ENCODE data around the gene TNFRSF1A.
A peak's percentile ranks its signal among the peaks of the same experiment; 100 is the strongest.

The TNFRSF1A gene

DNA sequence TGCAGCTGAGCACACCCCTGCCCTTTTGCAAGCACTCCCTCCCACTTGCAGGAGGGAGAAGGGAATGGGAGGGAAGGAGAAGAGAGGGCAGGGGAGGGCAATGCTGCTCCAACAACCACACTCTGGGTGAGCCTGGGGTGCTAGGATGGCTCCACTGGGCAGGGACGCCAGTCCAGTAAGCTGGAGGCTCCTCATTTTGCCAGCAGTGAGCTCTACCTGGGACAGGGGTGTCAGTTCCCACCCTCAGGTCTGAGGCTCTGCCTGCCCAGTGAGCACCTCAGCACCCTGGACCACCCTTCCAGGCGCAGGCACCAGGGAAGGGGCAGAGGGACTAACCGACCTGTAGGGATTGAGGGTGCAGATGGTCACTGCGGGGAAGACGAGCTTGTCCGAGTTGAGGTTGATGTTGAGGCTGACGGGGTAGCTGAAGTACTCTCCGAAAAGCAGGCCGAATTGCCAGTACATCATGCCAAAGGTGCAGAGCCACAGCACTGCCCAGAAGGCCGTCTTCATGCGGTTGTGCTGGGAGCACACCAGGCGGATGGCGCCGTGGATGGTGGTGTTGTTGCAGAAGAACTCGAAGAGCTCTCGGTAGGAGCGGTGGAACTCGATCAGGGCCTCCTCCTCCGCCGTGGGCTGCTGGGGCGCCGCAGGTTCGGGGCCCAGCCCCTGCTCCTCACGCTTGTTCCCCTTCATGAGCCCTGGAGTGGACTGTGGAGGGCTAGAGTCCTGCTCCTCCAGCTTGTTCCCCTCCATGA is 32.3 kb upstream of the TNFRSF1A start:
- DNase-seq: peak in 1 of 2 experiments; percentile 54

DNA sequence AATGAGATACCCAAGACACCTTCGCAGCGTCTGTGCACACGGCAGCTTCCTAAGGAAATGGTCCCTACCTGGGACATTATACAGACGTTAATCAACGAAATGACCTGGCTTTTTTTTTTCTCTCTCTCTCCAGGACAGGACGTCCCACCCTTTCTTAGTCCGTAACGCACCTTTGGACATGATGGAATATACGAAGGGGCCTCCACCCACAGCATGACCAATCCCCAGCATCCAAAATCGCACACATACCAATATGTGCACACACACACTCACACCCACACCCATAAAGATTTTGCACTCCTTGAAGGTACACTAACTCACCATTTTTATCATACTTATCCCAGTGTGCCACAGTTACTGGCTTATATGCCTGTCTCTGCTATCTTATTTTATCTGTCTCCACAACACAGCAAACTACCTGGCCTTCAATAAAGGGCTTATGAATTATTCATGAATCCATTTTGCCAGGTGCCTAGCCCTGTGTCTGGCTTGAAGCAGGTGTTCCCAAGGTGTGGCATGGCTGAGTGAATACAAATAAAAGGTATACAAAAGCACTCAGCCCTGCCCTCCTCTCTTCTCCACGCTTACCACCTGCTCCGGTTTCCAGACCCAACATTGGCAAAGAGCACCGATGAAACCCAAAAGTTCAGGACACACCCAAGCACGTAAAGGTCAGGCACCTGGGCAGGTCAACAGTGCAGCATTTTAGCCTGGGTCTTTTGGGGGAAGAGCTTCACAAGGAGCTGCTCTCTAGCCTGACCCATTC is 31.3 kb upstream of the TNFRSF1A start:
- peak; percentile 79 to 94 for DNase-seq

DNA sequence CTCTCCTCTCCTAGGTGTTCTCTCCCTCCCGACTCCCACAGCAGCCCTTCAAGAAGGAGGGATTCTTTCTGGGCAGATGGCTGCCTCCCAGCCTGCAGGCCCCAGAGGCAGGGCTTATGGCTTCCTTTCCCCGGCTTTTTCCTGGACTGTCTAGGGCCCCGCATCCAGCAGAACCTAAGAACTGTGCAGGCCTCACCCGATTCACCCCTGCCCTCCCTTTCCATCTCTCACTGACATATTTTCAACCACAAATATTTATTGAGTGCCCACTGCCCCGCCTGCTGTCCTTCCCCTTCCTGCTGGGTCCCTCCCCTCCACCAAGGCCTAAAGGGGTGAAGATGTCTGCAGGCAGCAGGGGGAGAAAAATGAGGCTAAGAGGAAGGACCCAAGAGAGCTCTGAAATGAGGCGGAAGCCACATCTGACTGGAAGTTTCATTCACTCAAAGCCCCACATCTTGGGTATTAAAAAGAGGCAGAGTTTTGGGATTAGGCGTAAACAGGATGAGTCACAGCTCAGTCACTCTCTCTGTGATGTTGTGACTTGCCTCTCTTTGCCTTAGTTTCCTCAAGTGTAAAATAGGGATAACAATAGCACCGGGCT is 30.6 kb upstream of the TNFRSF1A start:
- DNase-seq: peak; percentile 71 to 84

DNA sequence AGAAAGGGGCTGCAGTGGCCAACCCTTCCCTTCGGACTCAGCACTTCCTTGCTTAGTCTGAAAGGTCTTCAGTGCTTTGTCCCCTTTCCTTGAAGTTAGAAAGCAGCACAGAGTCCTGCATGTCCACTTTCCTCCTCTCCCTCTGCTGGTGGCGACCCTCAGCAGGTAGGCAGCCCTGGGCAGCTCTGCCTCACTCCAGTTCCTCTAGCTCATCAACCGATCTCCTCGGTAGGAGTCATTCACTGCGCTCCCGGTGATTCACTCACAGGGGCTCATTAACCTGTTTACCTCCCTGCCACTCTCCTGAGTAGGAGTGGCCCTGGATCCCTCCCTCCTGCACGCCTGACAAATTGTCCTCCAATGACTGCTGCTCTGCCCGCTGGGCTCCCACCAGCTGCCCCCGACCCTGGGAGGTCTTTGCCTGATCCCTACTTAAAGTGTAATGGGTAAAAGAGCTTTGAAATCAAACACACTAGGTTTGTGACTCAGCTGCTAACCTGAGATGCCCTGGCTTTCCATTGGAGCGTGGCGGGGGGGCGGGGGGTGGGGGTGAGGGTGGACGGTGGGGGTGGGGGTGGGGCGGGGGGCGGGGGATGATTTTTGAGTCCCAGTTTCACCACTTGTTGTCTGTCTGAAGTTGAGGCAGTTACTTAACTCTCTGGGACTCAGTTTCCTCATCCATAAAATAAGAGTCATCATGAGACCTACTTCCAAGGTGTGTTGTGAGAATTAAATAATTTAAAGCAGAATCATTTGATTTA is 29.3 kb upstream of the TNFRSF1A start:
- DNase-seq: peak; percentile 93 to 99

DNA sequence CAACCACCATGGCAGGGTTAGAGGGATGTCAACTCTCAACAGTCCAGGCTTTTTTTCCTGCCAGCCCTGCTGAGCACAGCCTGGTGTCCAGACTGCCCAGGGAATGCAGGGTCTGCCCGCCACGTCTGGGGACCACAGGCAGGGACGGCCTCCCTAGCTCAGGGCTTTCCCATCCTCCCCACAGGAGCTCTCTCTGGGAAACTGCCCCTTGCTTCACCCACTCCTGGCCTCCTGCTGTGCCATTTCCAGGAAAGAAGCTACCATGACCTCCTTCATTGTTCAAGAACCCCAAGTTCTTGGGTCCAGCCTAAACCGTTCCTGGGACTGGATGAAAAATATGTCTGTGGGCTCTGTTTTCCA is 28.7 kb upstream of the TNFRSF1A start:
- no peak for DNase-seq

DNA sequence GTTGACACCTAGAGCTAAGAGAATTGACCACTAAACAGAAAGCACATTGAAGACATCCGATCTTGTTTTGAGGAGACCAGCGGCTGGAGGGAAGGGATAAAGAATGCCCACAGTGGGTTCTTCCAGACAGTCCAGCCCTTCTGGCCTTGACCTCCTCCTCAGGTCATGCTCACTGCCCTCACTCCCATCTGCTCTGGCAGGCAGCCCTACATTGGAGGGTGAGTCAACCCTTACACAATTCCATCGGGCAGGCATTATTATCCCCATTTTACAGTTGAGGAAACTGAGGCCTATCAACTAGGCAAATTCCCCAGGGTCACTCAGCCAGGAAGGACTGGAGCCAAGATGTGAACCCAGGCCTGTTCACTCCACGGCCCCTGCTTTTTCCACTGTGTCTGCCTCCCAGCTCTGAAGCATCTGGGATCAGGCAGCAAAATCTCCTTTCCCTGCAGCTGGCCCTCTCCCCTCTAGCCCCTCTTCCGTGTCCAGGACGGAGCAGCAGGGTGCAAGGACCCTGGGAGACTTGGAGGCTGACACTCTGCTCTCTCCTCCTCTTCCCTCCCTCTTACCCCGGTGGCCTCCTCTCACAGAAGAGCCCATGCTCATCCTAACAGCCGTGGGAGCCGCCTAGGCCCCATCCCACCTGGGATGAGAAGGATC is 28.2 kb upstream of the TNFRSF1A start:
- DNase-seq: no peak

DNA sequence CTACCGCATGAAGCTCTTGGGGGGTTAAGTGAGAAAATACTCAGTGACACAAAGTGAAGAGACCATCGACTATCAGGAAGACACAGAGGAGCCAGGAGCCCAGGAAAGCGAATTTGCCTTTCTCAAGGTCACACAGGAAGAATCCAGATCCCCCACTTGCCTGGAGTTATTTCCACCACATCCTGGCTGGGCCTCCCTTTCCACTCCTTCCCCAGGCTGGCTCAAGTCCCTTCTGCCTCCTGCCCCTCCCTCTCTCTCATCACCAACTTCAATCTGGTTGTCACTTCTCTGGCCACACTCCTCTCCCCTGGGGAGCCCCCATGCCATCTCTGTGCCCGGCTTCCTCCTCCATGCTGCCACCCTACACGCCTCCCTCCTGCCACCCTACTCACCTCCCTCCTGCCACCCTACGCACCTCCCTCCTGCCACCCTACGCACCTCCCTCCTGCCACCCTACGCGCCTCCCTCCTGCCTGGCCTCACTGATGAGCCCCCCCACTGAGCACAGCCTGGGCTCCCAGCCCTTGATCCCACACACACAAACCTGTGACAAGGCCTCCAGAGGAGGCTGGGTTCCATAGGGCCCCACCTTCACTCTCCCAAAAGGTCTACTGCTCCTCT is 27.1 kb upstream of the TNFRSF1A start:
- DNase-seq: peak; percentile 70 to 72

DNA sequence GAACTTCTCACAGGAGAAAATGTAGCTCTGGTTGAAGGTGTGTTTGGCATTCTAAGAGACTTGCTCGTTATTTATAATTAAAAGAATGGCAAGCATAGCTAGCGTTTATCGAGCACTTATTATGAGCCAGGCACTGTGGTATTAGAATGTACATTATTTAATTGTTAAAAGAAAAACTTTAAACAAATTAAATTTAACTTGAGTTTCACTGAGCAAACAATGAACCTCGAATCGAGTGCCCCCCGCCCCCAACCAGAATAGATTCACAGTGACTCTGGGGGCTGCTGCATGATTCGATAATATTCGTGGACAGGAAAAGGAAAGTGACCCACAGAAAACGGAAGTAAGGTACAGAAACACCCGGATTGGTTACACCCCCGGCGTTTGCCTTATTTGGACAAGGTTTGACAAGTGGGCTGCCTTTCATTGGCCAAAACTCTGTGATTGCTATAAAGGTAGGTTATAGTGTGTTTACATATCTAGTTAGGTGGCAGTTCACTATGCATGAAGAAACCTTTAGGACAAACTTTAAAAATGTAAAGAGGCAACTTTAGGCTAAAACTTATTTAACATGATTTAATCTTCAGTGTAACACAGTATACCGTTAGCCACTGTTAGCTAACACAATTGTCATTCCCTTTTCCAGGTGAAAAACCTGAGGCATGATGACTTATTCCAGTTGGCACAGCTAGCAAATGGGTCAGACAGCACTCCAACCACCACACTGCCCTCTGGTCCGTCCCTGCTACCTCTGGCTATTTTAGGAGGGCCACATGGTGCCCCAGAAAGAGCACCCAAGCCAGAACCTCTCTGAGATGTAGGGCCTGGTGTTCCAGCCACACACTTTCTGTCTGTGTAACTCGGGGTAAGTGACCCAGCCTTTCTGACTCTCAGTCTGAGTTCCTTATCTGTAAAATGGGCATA is 26.4 kb upstream of the TNFRSF1A start:
- no peak for DNase-seq

DNA sequence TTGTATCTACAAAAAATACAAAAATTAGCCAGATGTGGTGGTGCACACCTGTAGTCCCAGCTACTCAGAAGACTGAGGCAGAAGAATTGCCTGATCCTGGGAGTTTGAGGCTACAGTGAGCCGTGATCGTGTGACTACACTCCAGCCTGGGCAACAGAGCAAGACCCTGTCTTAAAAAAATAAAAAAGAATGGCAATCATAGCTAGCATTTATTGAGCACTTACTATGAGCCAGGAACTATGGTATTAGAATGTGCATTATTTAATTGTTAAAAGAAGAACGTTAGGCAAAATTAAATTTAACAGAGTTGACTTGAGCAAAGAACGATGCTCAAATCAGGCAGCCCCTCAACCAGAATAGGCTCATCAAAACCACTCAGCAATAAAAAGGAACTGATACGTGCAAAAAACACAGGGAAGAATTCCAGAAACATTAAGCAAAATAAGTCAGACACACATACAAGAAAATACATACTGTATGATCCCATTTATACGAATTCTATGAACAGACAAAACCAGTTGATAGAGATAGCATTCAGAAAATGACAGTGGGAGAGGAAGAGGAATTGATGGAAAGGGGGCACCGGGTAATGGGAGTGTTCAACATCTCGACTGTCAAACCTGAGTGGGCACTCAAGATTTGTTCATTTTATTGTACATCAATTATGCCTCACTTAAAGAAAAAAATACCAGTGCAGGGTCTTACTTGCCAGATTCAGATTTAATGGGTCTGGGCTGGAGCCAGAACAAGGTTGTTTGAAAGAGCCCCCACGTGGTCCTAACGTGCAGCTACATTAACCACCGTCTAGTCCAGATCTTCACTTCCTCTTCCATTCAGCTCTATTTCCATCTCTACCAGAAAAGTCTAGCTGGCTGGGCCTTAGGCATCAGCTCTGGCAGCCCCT is 25.4 kb upstream of the TNFRSF1A start:
- DNase-seq: peak in 1 of 2 experiments; percentile 40

DNA sequence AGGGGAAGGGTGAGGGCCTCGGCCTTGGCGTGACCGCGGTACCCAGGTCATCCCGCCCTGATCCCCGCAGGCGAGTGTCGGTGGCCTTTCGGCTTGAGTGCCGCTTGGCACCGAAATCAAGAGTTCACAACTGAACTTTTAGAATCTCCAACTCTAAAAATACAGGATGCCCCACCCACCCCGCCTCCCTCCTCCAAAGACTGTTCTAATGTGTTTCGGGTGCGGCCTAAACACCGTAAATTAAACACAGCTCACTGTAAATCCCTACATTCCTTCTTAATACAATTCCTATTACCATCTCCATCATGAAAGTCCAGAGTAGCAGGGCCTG is 22.1 kb upstream of the TNFRSF1A start:
- no peak for DNase-seq

DNA sequence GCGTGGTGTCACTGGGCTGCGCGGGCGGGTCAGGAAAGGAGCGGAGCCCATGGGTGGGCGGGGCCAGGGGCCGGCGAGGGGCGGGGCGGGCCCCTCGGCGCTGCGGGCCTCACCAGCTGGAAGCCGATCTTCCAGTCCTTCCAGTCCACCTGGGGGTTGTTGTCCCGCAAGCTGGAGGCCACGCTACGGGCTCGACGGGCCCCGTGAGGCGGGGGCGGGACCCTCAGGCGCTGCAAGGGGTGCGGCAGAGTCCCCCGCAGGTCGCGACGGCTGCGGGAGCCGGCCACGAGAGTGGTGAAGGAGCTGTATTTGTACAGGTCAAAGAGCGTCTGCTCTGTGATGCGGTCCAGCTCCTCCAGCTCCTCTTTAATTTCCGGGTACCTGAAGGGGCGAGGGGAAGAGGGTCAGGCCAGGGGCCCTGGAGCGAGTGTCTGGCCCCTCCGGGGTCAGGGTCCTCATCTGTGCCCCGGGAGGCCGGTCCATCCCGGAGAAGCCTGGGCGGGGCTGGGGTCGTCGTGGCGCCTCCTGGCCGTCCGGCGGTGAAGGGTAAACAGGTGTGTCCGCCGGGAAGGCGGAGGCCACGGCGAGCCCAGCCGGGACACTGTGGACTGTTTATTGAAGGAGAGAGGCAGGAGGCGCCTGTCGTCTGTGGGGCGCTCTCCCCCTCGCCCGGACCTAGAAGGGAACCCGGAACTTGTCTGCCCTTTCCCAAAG is 21.6 kb upstream of the TNFRSF1A start:
- DNase-seq: no peak

DNA sequence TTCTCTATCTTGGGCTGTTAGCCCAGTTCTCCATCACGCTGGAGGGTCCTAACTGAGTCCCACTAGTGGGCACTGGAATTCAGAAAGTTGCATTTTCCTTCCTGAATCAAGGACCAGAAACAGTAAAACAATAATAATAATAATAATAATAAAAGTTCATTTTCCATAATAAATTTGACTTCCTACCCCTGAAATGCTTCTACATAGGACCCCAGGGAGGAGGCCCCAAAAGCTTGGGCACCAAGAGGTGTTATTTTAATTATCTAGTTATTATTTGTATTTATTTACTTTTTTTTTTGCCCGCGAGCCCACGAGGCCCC is 21.1 kb upstream of the TNFRSF1A start:
- DNase-seq: no peak

DNA sequence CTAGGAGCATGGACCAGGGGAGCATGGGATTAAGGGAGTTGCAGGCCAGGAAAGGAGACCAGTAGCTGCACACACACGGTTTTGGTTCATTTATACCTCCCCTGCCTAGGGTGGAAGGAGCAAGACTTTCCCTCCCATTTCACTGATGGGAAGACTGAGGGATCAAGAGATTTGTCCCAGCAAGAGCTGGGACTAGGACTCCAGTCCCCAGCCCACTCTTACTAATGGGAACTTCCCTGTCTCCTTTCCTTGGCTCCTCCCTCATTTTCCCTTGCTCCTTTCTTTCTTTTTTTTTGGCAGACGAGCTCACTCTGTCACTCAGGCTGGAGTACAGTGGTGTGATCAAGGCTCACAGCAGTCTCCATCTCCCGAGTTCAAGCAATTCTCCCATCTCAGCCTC is 20.5 kb upstream of the TNFRSF1A start:
- DNase-seq: no peak

DNA sequence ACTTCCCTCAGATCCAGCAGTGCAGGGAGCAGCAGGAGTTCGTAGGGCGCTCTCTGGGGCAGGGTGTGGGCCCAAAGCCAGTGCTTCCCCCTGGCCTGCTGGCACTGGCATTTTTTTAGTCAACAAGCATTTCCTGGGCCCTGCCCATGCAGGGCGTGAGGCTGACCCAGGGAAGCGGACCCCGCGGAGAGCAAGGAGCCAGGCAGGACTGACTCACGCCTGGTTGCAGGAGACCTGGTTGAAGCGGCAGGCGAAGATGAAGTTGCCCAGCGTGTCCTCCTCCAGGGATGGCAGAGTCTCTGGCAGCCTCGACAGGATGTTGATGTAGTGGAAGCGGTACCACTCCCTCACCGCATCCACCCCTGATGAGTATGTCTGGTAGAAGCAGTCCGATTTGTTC is 20.0 kb upstream of the TNFRSF1A start:
- DNase-seq: peak in 1 of 2 experiments; percentile 46

DNA sequence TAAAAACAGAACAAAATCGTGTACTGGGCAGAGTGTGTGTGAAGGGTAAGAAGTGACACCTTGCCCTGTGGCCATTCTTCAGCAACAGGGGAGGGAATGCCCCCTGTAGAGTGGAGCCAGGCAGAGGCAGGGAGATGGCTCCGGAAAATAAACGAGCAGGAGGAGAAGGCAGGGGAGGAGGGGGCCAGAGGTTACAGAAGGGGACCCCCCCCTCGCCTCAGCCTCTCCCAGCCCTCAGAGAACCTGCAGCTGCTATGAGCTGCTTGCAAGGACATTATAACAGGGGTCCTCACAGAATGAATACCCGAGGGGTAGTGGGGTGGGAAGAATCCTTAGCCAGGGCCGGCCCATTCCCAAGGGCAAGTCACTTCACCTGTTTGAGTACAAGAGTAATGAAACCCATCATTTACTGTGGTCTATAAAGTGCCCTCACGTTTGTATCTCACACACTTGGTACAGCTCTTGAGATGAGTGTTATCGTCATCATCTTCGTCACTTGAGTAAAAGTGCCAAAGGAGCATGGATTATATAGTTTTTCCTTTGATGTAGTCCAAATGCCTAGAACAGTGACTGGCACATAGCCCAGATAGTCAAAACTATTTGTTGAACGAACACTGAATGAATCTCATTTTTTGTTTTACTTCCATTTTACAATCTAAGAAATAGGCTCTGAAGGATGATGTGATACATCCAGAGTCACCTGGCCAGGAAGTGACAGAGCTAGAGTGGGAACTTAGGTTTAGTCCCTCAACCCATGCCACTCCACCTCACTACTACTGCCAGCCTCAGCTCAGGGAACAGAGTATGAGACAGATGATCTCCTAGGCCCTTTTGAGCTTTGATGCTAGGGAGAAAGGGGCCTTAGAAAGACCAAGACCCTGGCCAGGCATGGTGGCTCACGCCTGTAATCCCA is 19.0 kb upstream of the TNFRSF1A start:
- no peak for DNase-seq

DNA sequence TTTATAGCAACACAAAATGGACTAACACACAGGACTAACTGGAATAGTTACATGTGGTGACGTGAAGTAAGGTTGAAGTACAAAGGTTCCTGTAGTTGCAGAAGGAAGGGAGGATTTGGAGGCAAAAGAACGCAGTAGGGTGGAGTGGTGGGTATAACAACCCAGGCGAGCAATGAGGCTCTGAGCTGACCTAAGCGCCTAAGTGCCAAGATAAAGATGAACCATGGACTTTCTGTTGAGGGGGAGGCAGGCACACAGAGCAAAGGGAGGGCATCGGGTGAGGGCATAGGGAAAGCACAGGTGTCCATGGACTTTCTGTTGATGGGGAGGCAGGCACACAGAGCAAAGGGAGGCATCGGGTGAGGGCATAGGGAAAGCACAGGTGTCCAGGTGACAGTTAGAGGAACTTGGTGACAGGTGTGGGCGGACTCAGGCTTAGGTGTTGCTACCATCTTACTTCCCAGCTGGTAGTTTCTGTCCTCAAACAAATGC is 18.2 kb upstream of the TNFRSF1A start:
- DNase-seq: no peak

DNA sequence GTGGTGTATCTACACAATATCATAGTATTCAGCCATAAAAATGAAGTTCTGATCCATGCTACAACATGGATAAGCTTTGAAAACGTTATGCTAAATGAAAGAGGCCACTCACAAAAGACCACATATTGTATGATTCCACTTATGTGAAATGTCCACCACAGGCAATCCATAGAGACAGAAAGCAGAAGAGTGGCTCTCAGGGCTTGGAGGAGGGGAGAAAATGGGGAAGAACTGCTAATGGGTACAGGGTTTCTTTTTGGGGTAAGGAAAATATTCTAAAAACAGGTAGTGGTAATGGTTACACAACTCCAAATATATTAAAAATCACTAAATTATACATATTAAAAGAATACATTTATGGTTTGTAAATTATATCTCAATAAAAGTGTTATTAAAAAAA is 17.0 kb upstream of the TNFRSF1A start:
- no peak for DNase-seq

DNA sequence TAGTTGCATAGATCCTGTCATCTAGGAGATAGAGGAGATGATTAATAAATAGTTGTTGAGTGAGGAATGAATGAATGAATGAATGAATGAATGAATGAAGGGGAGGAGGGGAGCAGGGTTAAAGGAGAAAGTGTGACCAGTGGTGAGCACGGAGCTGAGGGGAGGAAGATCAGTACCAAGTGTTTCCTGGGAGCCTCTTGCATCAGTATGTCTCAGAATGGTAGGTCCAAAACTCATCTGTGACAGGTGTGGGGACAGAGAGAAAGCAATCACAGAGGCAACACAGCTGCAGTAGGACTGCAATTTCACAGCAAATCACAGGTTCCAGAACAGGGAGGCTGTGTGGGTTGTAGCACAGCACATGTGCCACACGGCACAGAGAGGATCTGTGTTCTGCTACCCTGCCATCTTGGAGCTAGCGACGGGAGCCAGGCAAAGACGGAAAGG is 14.5 kb upstream of the TNFRSF1A start:
- DNase-seq: no peak
